Measurements from ENCODE around the gene ACTR1A.

Gene ACTR1A

DNA sequence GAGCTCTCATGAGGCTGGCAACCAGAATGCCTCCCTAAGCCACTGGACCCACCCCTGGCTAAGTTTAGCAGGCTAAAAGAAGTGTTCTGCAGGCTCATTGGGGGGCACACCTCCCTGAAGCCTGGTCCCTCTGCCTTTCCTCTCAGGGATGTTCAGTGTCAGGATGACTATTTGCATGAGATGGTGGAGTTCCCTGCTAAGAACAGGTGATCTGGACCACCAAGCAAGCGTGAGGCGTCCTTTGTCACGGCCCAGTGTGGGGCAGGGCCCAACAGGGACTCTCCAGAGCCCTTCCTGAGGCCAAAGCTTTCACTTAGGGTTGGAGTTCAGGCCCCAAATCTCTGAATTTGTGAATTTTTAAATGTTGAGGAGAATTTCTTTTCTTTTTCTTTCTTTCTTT is 13.2 kb upstream of the ACTR1A start:
- H3K4me3 ChIP-seq (ENCODE audit: low read length): no peak overlapping the region
- no peak for DNase-seq (ENCODE audit: low read depth)
- TF ChIP-seq CTCF (conservative IDR thresholded peaks at IDR 0.05; ENCODE audit: low read length): no peak

DNA sequence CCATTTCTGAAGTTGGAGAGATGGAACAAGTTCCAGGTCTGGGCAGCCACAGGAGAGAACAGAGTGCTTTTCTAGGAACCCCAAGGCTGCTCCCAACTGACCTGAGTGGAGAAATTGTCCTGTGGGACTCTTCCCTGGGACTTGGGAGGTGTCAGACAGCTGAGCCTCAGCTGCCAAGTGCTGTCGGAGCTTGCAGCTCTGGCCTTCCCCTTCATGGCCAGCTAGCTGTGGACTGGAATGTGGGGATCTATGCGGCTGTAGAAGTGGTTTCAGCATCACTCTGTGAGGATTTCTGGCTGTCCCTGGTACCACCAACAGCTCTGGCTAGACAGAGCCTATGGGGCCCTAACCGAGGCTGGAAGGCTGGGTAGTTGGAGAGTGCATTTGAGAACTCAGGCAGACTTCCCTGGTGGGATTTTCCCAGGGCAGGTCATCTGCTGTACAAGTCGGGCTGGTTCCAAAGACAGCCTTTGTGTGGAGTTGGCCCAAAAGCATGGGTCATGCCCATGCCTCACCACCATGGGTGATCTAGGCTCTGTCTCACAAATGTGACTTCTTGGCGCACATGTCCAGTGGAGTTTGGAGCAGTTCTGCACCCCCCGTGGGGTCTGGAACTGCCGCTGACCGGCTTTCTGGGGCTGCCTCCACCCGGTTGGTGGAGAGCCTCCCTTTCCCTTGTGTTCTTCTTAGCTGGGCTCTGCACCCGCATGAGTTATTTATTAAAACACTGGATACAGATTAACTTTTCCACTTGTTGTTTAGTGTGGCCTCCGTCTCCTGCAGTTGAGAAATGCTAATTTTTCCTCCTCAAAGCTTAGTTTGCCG is 12.2 kb upstream of the ACTR1A start:
- TF ChIP-seq CTCF (conservative IDR thresholded peaks at IDR 0.05; ENCODE audit: low read length): no peak
- H3K4me3 ChIP-seq (ENCODE audit: low read length): no peak overlapping the region
- DNase-seq (ENCODE audit: low read depth): no peak

- no peak for DNase-seq (ENCODE audit: low read depth)
- no peak overlapping the region for H3K4me3 ChIP-seq (ENCODE audit: low read length)
- no peak for TF ChIP-seq CTCF (conservative IDR thresholded peaks at IDR 0.05; ENCODE audit: low read length)
Observed at GRCh38 chr10:102511583-102512274, 9.2 kb upstream of the ACTR1A start.

GRCh38 chr10:102509387-102509786 is 6.9 kb upstream of the ACTR1A start:
- DNase-seq (ENCODE audit: low read depth): peak; percentile 64
- TF ChIP-seq CTCF (conservative IDR thresholded peaks at IDR 0.05; ENCODE audit: low read length): no peak
- H3K4me3 ChIP-seq (ENCODE audit: low read length): no peak overlapping the region

GRCh38 chr10:102508506-102508905 is 6.0 kb upstream of the ACTR1A start:
- TF ChIP-seq CTCF (conservative IDR thresholded peaks at IDR 0.05; ENCODE audit: low read length): no peak

DNA sequence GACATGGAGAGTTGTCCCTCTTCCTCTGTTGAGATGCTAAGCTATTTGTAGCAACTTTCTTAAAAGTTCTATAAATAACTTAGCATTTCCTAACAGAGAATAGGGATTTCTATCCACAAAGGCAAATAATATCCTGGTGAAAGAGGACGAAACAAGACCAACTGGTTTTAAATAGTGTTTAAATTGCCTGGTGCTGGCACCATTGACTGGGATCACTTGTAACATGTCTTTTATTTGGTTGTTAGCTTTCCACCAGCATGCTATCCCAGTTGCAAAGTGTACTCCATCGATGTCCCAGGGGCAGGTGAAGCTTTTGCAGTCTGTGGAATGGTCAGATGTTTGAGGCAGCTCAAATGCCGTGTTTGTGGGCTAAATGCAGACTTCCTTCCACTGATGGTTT is 5.0 kb upstream of the ACTR1A start:
- TF ChIP-seq CTCF (conservative IDR thresholded peaks at IDR 0.05; ENCODE audit: low read length): no peak
- no peak overlapping the region for H3K4me3 ChIP-seq (ENCODE audit: low read length)
- no peak for DNase-seq (ENCODE audit: low read depth)

More at GRCh38 chr10:102508506-102508905, 6.0 kb upstream of the ACTR1A start:
- no peak overlapping the region for H3K4me3 ChIP-seq (ENCODE audit: low read length)
- no peak for DNase-seq (ENCODE audit: low read depth)
